GM19467 (cell line): Measurements from ENCODE around the gene MYOM3.

Source experiments
- ATAC-seq: cut with Tn5 transposase; IDR thresholded peaks from one replicate; pipeline ENCODE4 v1.9.1; 2021; ENCODE audit warnings: mild to moderate bottlenecking, moderate library complexity; ENCODE audit not compliant: unreplicated experiment

The MYOM3 gene

GRCh38 chr1:24007079-24007478 is 104.9 kb downstream of the MYOM3 start:
- ATAC-seq = no peak
